HG03097 (cell line): ENCODE results near the gene ITPRID2.
"Not testable (repeated sequence)": the region's sequence is repeated elsewhere in the genome, so short reads cannot be mapped to it uniquely, and the experiment has no call there.

Experiments used
- ATAC-seq: cut with Tn5 transposase; IDR thresholded peaks from one replicate; pipeline ENCODE4 v1.9.1; 2021; ENCODE audit not compliant: unreplicated experiment, low FRiP score

The ITPRID2 gene

GRCh38 chr2:181957668-181958067 is 66.1 kb downstream of the ITPRID2 start:
- ATAC-seq = no peak

GRCh38 chr2:181958726-181959125 is 67.2 kb downstream of the ITPRID2 start:
- ATAC-seq = no peak

DNA sequence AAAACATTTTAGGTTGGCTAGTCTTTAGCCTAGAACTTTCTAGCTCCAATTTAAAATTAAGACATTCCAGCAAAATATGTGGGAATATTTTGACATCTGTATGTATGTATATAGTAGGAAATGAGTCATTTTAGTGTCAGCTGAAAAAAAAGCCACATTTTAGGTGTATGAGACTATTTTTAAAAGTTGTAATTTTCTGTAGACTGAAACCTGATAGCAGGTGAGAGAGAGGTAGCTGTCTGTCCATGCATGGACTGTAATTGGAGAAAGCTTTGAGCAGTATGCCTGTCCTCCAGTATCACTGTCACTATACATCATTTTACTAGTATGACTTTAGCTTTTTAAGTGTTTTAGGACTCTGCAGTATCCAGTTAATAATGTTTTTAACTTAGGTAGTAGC is 68.0 kb downstream of the ITPRID2 start:
- ATAC-seq = no peak

DNA sequence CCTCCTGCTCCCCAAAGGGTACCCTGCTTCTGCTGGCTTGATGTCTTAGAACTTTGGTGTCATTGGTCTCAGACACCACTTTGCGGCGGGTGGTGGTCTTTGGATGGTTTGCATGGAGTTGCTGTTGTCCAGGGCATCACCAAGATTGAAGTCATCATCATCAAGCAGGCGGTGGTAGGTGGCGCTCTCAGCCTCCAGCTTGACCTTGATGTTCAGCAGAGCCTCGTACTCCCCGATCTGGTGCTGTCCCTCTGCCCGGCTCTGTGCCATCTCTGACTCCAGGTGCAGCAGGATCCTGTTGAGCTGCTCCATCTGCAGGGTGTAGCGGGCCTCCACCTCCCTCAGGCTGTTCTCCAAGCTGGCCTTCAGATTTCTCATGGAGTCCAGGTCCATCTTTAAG is 69.6 kb downstream of the ITPRID2 start:
- ATAC-seq = not testable (repeated sequence)

GRCh38 chr2:181962142-181962541 is 70.6 kb downstream of the ITPRID2 start:
- ATAC-seq = no peak

- ATAC-seq = no peak
Measured at GRCh38 chr2:181970160-181970794, 78.7 kb downstream of the ITPRID2 start.

DNA sequence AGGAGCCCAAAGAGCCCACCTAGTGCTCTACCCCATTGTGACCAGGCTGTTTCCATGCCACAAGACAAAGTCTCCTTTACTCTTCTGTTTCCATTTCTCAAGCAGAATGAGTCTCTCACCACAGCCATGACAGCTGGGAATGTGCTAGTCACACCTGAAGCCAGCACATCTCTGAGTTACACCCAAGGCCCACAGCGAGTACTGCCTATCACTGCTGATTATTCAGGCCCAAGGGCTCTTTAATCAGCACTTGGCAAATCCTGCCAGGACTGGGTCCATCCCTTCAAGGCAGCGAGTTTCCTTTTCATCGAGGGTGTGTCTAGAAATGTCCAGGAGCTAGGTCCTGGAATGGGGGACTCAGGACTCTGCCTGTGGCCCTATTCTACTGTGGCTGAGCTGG is 79.5 kb downstream of the ITPRID2 start:
- no peak for ATAC-seq

DNA sequence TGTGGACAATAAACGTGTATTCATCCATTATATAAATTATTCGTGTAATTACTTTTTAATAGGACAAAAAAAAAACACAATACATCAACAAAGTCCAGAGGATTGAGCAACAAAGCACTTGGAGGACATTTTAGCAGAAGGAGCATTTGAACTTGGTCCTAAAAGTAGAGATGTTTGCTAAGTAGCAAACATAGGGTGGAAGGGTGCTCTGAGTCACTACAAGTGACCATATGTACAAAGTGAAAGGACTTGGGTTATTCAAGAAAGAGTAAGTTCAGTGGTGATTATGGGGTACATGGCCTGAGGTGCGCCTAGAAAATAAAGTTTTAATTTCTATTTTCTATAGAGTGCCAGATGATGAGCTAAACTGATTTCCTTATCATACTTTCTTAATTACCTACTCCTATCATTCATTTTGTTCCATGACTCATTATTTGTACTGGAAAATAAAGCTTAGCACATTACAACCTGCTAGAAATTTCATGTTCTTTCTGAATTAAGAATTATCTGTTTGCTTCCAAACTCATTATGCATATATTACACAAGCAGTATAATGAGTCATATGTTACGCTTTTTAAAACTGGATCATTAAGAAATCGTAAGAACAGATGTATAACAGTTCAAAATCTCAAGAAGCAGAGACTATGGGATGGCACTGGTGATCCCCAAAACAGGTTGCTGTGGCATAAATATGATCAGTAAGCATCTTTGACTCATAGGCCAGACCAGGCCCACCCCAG is 81.1 kb downstream of the ITPRID2 start:
- no peak for ATAC-seq

GRCh38 chr2:181973171-181973783 is 81.7 kb downstream of the ITPRID2 start:
- ATAC-seq = no peak

- no peak for ATAC-seq
Measured at GRCh38 chr2:181977661-181978350, 86.3 kb downstream of the ITPRID2 start.

DNA sequence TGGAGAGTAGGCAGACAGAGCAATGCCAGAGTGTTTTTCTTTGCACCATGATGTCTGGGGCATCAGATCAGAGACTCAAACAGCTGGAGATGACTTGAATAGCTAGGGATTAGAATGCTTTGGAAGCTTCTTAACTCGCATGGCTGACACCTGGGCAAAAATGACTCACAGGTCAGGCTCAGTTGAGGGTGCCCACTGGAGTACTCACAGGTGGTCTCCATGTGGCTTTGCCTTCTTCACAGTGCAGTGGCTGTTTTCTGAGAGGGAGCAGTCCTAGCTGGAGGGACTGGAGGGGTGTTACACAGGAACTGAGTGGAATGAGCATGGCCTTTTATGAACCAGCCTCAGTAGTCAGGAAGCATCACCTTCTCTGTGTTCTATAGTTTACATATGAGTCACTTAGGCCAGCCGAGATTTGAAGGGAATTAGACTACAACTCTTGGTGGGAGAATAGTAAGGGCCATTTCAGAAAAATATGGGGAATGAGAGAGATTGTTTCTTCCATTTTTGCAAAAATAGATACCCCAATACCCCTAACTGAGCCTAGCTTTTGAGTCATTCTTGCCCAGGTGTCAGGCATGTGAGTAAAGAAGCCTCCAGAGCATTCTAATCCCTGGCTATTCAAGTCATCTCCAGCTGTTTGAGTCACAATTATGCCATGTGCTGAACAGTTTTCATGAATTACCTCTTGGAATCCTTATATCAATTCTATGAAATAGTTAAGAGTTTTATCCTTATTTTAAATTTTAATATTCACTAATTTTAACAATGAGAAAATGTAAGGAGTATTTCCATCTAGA is 87.0 kb downstream of the ITPRID2 start:
- ATAC-seq = no peak
